SK-N-SH (cell line): Measurements from ENCODE around the gene ZNF296. TPM values are rescaled to one million over a fixed set of nuclear protein-coding genes. Genes with fewer than 3 reads are reported as not detected.
A peak's percentile ranks its signal among the peaks of the same experiment; 100 is the strongest.

Experiments
- CTCF ChIA-PET: fragments of 300-600, 350-600 bp; formaldehyde crosslinking; extraction: SDS; loops from one replicate; lab custom pipeline; 2021; lab: Yijun Ruan, JAX
- POLR2A ChIA-PET: fragments of 350-600 bp; sonication (Branson Sonifier 250); formaldehyde crosslinking; extraction: SDS; loops from one replicate; lab custom pipeline; 2020; ENCODE audit warnings: antibody characterized with exemption, inconsistent platforms; lab: Yijun Ruan, JAX
- DNase-seq: peaks from one replicate; pipeline ENCODE4 v3.0.0; 2012
- H2AFZ ChIP-seq: fragments of 200-600 bp; sonication (generic); 2 replicates; pipeline ENCODE4 v1.8.1; 2016; ENCODE audit warnings: antibody characterized with exemption, mild to moderate bottlenecking, low read depth
- H3F3A ChIP-seq: fragments of 200-600 bp; sonication (generic); replicated peaks from 2 replicates; pipeline ENCODE3; 2016; ENCODE audit warnings: antibody characterized with exemption, mild to moderate bottlenecking; ENCODE audit not compliant: insufficient read depth
- H3K27ac ChIP-seq, 2 experiments: fragments of 200-500 bp in 1 of 2; fragments of 200-600 bp in 1 of 2; sonication (Bioruptor generic) in 1 of 2; sonication (generic), shearing (Covaris generic) in 1 of 2; 2 replicates each; pipeline versions ENCODE4 v1.5.1 to v1.6.1; 2014 to 2016; ENCODE audit warnings: low read depth in 2 of 2, inconsistent platforms in 1 of 2, low read length in 1 of 2, mild to moderate bottlenecking in 1 of 2, mixed read lengths in 1 of 2
- H3K27me3 ChIP-seq: fragments of 200-600 bp; sonication (generic), shearing (Covaris generic); 2 replicates; pipeline ENCODE4 v1.6.1; 2016; ENCODE audit warnings: mixed run types; ENCODE audit not compliant: insufficient read depth
- H3K36me3 ChIP-seq, 2 experiments: fragments of 200-500 bp in 1 of 2; fragments of 200-600 bp in 1 of 2; sonication (Bioruptor generic) in 1 of 2; sonication (generic) in 1 of 2; replicated peaks in 1 of 2; 2 replicates each; pipeline versions ENCODE3 to v1.5.1; 2014 to 2016; ENCODE audit warnings: low read length in 1 of 2, mild to moderate bottlenecking in 1 of 2; ENCODE audit not compliant: insufficient read depth in 2 of 2, control insufficient read depth in 1 of 2
- H3K4me1 ChIP-seq, 2 experiments: fragments of 200-500 bp in 1 of 2; fragments of 200-600 bp in 1 of 2; sonication (Bioruptor generic) in 1 of 2; sonication (generic), shearing (Covaris generic) in 1 of 2; 2 replicates each; pipeline versions ENCODE4 v1.5.1 to v1.6.1; 2014 to 2016; ENCODE audit warnings: low read depth in 1 of 2, low read length in 1 of 2, mixed run types in 1 of 2; ENCODE audit not compliant: insufficient read depth in 2 of 2, control insufficient read depth in 1 of 2
- H3K4me2 ChIP-seq: fragments of 200-600 bp; sonication (generic), shearing (Covaris generic); 2 replicates; pipeline ENCODE4 v1.6.1; 2017; ENCODE audit warnings: mixed run types
- H3K4me3 ChIP-seq, 2 experiments: fragments of 200-500 bp in 1 of 2; fragments of 200-600 bp in 1 of 2; sonication (Bioruptor generic) in 1 of 2; sonication (generic), shearing (Covaris generic) in 1 of 2; 2 replicates each; pipeline versions ENCODE4 v1.5.1 to v1.8.1; 2014 to 2016; ENCODE audit warnings: low read depth in 2 of 2, inconsistent platforms in 1 of 2, low read length in 1 of 2, mild to moderate bottlenecking in 1 of 2, mixed read lengths in 1 of 2, moderate library complexity in 1 of 2
- H3K79me2 ChIP-seq: fragments of 200-600 bp; sonication (generic); 2 replicates; pipeline ENCODE4 v1.8.1; 2017; ENCODE audit warnings: mild to moderate bottlenecking; ENCODE audit not compliant: insufficient read depth
- H3K9ac ChIP-seq: fragments of 200-600 bp; sonication (generic); 2 replicates; pipeline ENCODE4 v1.6.1; 2017; ENCODE audit warnings: mixed run types
- H3K9me2 ChIP-seq: fragments of 200-600 bp; sonication (generic); 2 replicates; pipeline ENCODE4 v1.6.1; 2017; ENCODE audit warnings: mixed run types
- H3K9me3 ChIP-seq: fragments of 200-600 bp; sonication (generic); 2 replicates; pipeline ENCODE4 v1.6.1; 2017; ENCODE audit warnings: mixed run types, mild to moderate bottlenecking, moderate library complexity
- H4K20me1 ChIP-seq: fragments of 200-600 bp; sonication (generic); 2 replicates; pipeline ENCODE4 v1.6.1; 2017; ENCODE audit warnings: mild to moderate bottlenecking, mixed run types; ENCODE audit not compliant: insufficient read depth
- CTCF ChIP-seq: fragments of 200-600 bp; sonication (generic); IDR thresholded peaks from 2 replicates; pipeline ENCODE4 v1.6.1; 2017; ENCODE audit warnings: antibody characterized with exemption, mild to moderate bottlenecking, moderate library complexity
- EP300 ChIP-seq, 2 experiments: IDR thresholded peaks; 2 replicates each; pipeline versions ENCODE4 v1.4.0 to v1.6.1; 2012; ENCODE audit warnings: borderline replicate concordance in 1 of 2, low read depth in 1 of 2, low read length in 1 of 2
- EZH2phosphoT487 ChIP-seq: fragments of 200-600 bp; sonication (generic); IDR thresholded peaks from 2 replicates; pipeline ENCODE4 v1.6.1; 2017; ENCODE audit warnings: low read depth, mixed run types, mild to moderate bottlenecking, antibody characterized with exemption, moderate library complexity, borderline replicate concordance
- FOXJ3 ChIP-seq: sonication (generic); formaldehyde crosslinking; IDR thresholded peaks from 2 replicates; pipeline ENCODE4 v1.5.1; 2020; ENCODE audit warnings: mild to moderate bottlenecking, missing genetic modification reagents
- GABPA ChIP-seq: IDR thresholded peaks from 2 replicates; pipeline ENCODE4 v1.4.0; 2012; ENCODE audit warnings: low read depth, mild to moderate bottlenecking
- GATA2 ChIP-seq: sonication (generic); formaldehyde crosslinking; IDR thresholded peaks from 2 replicates; pipeline ENCODE4 v1.5.0; 2020; ENCODE audit warnings: mild to moderate bottlenecking, missing genetic modification reagents
- MEF2A ChIP-seq: IDR thresholded peaks from 2 replicates; pipeline ENCODE4 v1.4.0; 2012; ENCODE audit warnings: low read depth, borderline replicate concordance
- MXI1 ChIP-seq: IDR thresholded peaks from 2 replicates; pipeline ENCODE4 v1.6.1; 2012; ENCODE audit warnings: mild to moderate bottlenecking, low read depth, low read length, improper control_type of control experiment
- NFIC ChIP-seq: IDR thresholded peaks from 2 replicates; pipeline ENCODE4 v1.4.0; 2012; ENCODE audit warnings: borderline replicate concordance
- PBX3 ChIP-seq: IDR thresholded peaks from 2 replicates; pipeline ENCODE4; 2012
- RAD21 ChIP-seq: IDR thresholded peaks from 2 replicates; pipeline ENCODE4 v1.6.1; 2012; ENCODE audit warnings: mild to moderate bottlenecking, low read length
- RCOR1 ChIP-seq: fragments of 150-350 bp; IDR thresholded peaks from 2 replicates; pipeline ENCODE4 v1.6.1; 2017; ENCODE audit warnings: antibody characterized with exemption, low read length
- REST ChIP-seq: IDR thresholded peaks from 2 replicates; pipeline ENCODE4 v1.6.1; 2012; ENCODE audit warnings: mild to moderate bottlenecking, low read depth, low read length, moderate library complexity
- RFX5 ChIP-seq: IDR thresholded peaks from 2 replicates; pipeline ENCODE4 v1.6.1; 2012; ENCODE audit warnings: mild to moderate bottlenecking, improper control_type of control experiment, low read length
- RXRA ChIP-seq: IDR thresholded peaks from 2 replicates; pipeline ENCODE4 v1.4.0; 2012; ENCODE audit warnings: low read depth, mild to moderate bottlenecking, borderline replicate concordance
- SIN3A ChIP-seq: IDR thresholded peaks from 2 replicates; pipeline ENCODE4 v1.6.1; 2012; ENCODE audit warnings: low read depth, mild to moderate bottlenecking, low read length, moderate library complexity, borderline replicate concordance
- TEAD4 ChIP-seq: IDR thresholded peaks from 2 replicates; pipeline ENCODE4 v1.4.0; 2012; ENCODE audit warnings: mild to moderate bottlenecking, borderline replicate concordance; ENCODE audit not compliant: insufficient read depth
- USF1 ChIP-seq: IDR thresholded peaks from 2 replicates; pipeline ENCODE4 v1.4.0; 2012; ENCODE audit warnings: low read depth, borderline replicate concordance
- ZBTB33 ChIP-seq: IDR thresholded peaks from 2 replicates; pipeline ENCODE4 v1.4.0; 2012; ENCODE audit warnings: low read depth, borderline replicate concordance
- WGBS: methylation state at CpG from one replicate; pipeline ENCODE4 v1.1.6; 2017; ENCODE audit warnings: low lambda C conversion rate; 5-methylcytosine and 5-hydroxymethylcytosine counted together
- polyA plus RNA-seq, 3 experiments: library from polyadenylated mRNA; depleted of rRNA; stranded (reverse); fragments of >200 nt; gene quantifications; 2 replicates each; pipeline ENCODE4 v1.2.3, GENCODE V29; 2012

The ZNF296 gene
- polyA plus RNA-seq, 1 of the 3 experiments (the other 2 are of a cell fraction), result 0.21 TPM

- TF ChIP-seq RCOR1, result no peak
Observed at GRCh38 chr19:45079911-45080370, 3.7 kb upstream of the ZNF296 start (continued).

DNA sequence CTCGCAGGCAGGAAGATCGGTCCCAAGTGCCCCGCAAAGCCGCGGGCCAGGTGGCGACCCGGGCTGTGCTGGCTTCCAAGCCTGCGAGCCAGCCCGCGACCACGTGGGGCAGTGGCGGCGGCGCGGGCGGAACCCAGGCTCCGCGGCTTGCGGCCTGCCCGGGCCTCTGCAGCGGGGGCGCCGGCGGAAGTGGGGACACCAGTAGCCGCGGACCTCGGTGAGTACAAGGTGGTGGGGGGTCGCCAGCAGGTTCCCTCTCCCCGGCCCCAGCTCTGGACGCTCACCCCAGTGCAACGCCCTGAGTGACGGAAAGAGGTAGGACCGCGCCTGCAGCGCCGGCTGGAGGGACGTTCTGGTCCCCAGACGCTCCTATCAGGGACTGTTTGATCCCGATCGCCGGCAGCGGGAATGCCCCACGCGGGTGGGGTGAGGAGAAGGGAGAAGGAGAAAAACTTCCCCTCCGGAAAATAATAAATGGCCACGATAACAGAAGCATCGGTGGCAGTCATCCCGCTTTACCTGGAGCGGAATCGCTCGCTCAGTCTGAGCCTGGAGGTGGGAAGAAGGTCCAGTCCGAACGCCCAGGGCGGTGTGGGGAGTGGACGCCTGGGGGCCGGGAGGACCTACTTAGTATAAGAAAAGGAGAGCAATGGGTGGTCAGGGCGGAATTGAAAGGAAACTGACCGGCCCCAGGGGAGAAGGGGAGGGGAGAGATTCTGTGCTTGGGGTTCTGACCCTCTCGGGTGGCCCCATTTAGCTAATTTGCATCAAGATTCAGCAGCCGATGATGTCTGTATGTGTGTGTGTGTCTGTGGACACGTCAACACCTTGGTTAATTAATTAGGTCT lies 3.0 kb upstream of the ZNF296 start, which contains the start of gene GEMIN7:
Gene GEMIN7 (plus strand): TSS at position 198 of the 848 bp plus-strand sequence. CDS start 10,855 bp downstream, outside the sequence.
- Histone ChIP-seq H3K27me3 (no peaks in the 10 kb centered on the region), H3K4me3 (peak within 1 kb of the TSS; percentile 84 to 99), H3K9me3 (no peaks in the 10 kb centered on the region), H2AFZ (peak within 1 kb of the TSS; percentile 96), H3K79me2 (peaks cover 48% of the 10 kb centered on the region), H3K36me3 (peaks cover 0 to 6% of the 10 kb centered on the region in 2 experiments), H3K27ac (peak within 1 kb of the TSS; percentile 68 to 71), H3K9me2 (no peaks in the 10 kb centered on the region), H3K4me1 (peaks cover 0 to 9% of the 10 kb centered on the region in 2 experiments; a peak in 1 of 4 replicates), H3K4me2 (peak within 1 kb of the TSS; percentile 98), H3K9ac (peak within 1 kb of the TSS; percentile 97), H3F3A (peaks cover 8% of the 10 kb centered on the region), H4K20me1 (no peaks in the 10 kb centered on the region)
- peak; percentile 96 for DNase-seq
- 2% methylated on average over 34 of the region's 61 CpGs for WGBS
- ChIA-PET CTCF (interaction anchor here (0.8 to 1.9 kb wide), 9 partner anchors 12 to 259 kb away, joined by 3 to 9 read pairs (median 3); no protein-coding TSS in a partner anchor), POLR2A (interaction anchor here (0.7 to 2.1 kb wide), 8 partner anchors 9 to 99 kb away, joined by 3 to 19 read pairs (median 3); partner anchors contain the start of genes CLASRP, PPP1R37 and TRAPPC6A)
- 0 out of 2 replicates have a peak, but pooled peaks have one; percentile 34 for TF ChIP-seq PBX3
- no peak for TF ChIP-seq RXRA
- peak; percentile 89 for TF ChIP-seq USF1
- no peak for TF ChIP-seq EZH2phosphoT487
- TF ChIP-seq TEAD4, result peak; percentile 32; the same call in 1 of the 2 replicates
- TF ChIP-seq SIN3A, result peak; percentile 84; the same call in 1 of the 2 replicates
- peak; percentile 91 for TF ChIP-seq GABPA
- TF ChIP-seq MXI1, result peak; percentile 96
- TF ChIP-seq GATA2, result no peak
- TF ChIP-seq NFIC, result no peak; the same call in 1 of the 2 replicates
- no peak for TF ChIP-seq RAD21
- TF ChIP-seq REST, result peak; percentile 79
- no peak for TF ChIP-seq FOXJ3 (CRISPR knock-in tag)
- no peak; the same call in 1 of the 2 replicates for TF ChIP-seq CTCF
- no peak for TF ChIP-seq RFX5
- 0 out of 4 replicates have a peak, but pooled peaks of 1 of the 2 experiments have one; percentile 14 for TF ChIP-seq EP300 (IDR thresholded peaks at IDR 0.05; ENCODE audit: borderline replicate concordance in 1 of 2, low read depth in 1 of 2, low read length in 1 of 2)
- no peak for TF ChIP-seq ZBTB33
- TF ChIP-seq MEF2A, result no peak
